GM12878 (cell line): Measurements from ENCODE around the gene SMG6. TPM values are rescaled to one million over a fixed set of nuclear protein-coding genes. Genes with fewer than 3 reads are reported as not detected.

Experiments
- ATAC-seq: fragments of 200-7000 bp; cut with Tn5 transposase; 3 replicates; pipeline ENCODE4 v1.9.1; 2020; ENCODE audit warnings: mild to moderate bottlenecking, moderate library complexity
- BruUV-seq: library from RNA; stranded (reverse); fragments of 400-500 nt; replicated peaks from 2 replicates; lab custom pipeline; 2021; lab: Mats Ljungman, UMichigan
- CTCF ChIA-PET: fragments of 300-600 bp; sonication (Branson Sonifier 250); formaldehyde crosslinking; extraction: SDS; loops from one replicate; lab custom pipeline; 2021; ENCODE audit warnings: inconsistent platforms; lab: Yijun Ruan, JAX
- POLR2A ChIA-PET: fragments of 350-600 bp; formaldehyde crosslinking; extraction: SDS; loops from one replicate; lab custom pipeline; 2021; ENCODE audit warnings: inconsistent platforms; lab: Charles Lee
- RAD21 ChIA-PET: fragments of 300-600 bp; sonication (Branson Sonifier 250); formaldehyde crosslinking; loops from one replicate; lab custom pipeline; 2023; ENCODE audit warnings: antibody characterized with exemption; ENCODE audit not compliant: unreplicated experiment; lab: Charles Lee
- SMC1A ChIA-PET: fragments of 300-600 bp; sonication (Branson Sonifier 250); formaldehyde crosslinking; loops from one replicate; lab custom pipeline; 2023; ENCODE audit not compliant: unreplicated experiment, uncharacterized antibody; lab: Charles Lee
- DNase-seq: peaks from one replicate; pipeline ENCODE4 v3.0.0-alpha.2; 2011; ENCODE audit warnings: low read depth, low spot score
- FAIRE-seq: peaks from 3 replicates; lab custom pipeline; 2011; peaks lifted over from hg19 to GRCh38; lab: Jason Lieb, UNC
- H2AFZ ChIP-seq: 2 replicates; pipeline ENCODE4 v1.6.0; 2011; ENCODE audit warnings: low read depth, low read length, control low read depth; ENCODE audit not compliant: control insufficient read depth
- H3K27ac ChIP-seq: 2 replicates; pipeline ENCODE4 v1.5.1; 2011; ENCODE audit warnings: control low read depth; ENCODE audit not compliant: control insufficient read depth, insufficient read depth
- H3K27me3 ChIP-seq, 2 experiments: replicated peaks in 1 of 2; 2 replicates each; pipeline versions ENCODE4 v1.6.0 to v1.6.1; 2011; ENCODE audit warnings: low read length in 1 of 2; ENCODE audit not compliant: control insufficient read depth in 2 of 2, insufficient read depth in 2 of 2
- H3K36me3 ChIP-seq, 2 experiments: 2 replicates each; pipeline ENCODE4 v1.5.1; 2011; ENCODE audit warnings: low read length in 1 of 2; ENCODE audit not compliant: control insufficient read depth in 2 of 2, insufficient read depth in 2 of 2
- H3K4me1 ChIP-seq: 2 replicates; pipeline ENCODE4 v1.6.1; 2011; ENCODE audit warnings: mild to moderate bottlenecking, low read length, moderate library complexity, mixed read lengths; ENCODE audit not compliant: control insufficient read depth, insufficient read depth
- H3K4me2 ChIP-seq: 2 replicates; pipeline ENCODE4 v1.6.0; 2011; ENCODE audit warnings: control low read depth; ENCODE audit not compliant: control insufficient read depth, insufficient read depth
- H3K4me3 ChIP-seq: fragments of 200-600 bp; sonication (generic); 2 replicates; pipeline ENCODE4 v1.5.1; 2016
- H3K79me2 ChIP-seq: 2 replicates; pipeline ENCODE4 v1.6.0; 2011; ENCODE audit warnings: low read length; ENCODE audit not compliant: control insufficient read depth, insufficient read depth
- H3K9ac ChIP-seq: 2 replicates; pipeline ENCODE4 v1.8.0; 2011; ENCODE audit warnings: low read length, control low read depth, mixed read lengths; ENCODE audit not compliant: control insufficient read depth, insufficient read depth
- H3K9me3 ChIP-seq: replicated peaks from 3 replicates; pipeline ENCODE4 v1.5.1; 2011; ENCODE audit warnings: mild to moderate bottlenecking, low read length; ENCODE audit not compliant: control insufficient read depth, insufficient read depth
- H4K20me1 ChIP-seq: 2 replicates; pipeline ENCODE4 v1.6.0; 2011; ENCODE audit not compliant: control insufficient read depth, insufficient read depth
- CBX3 ChIP-seq: fragments of 200-600 bp; sonication (generic); IDR thresholded peaks from 2 replicates; pipeline ENCODE4 v1.6.1; 2016; ENCODE audit warnings: low read depth, borderline replicate concordance
- E2F4 ChIP-seq: IDR thresholded peaks from 2 replicates; pipeline ENCODE4 v1.6.1; 2012; ENCODE audit warnings: low read depth, low read length, improper control_type of control experiment
- IKZF1 ChIP-seq: fragments of 450-650 bp; conservative IDR thresholded peaks from 2 replicates; pipeline ENCODE4 v1.6.1; 2017; ENCODE audit warnings: antibody characterized with exemption, mild to moderate bottlenecking
- NFXL1 ChIP-seq: fragments of 450-650 bp; IDR thresholded peaks from 2 replicates; pipeline ENCODE4 v1.6.1; 2017; ENCODE audit warnings: antibody characterized with exemption, mild to moderate bottlenecking, borderline replicate concordance
- USF2 ChIP-seq: IDR thresholded peaks from 2 replicates; pipeline ENCODE4 v1.6.1; 2011; ENCODE audit warnings: low read depth, low read length, improper control_type of control experiment, borderline replicate concordance
- ZBTB4 ChIP-seq: fragments of 450-650 bp; formaldehyde crosslinking; IDR thresholded peaks from 2 replicates; pipeline ENCODE4 v1.4.0; 2022; ENCODE audit warnings: mild to moderate bottlenecking, moderate library complexity
- ZNF217 ChIP-seq: fragments of 450-650 bp; IDR thresholded peaks from 2 replicates; pipeline ENCODE4 v1.6.1; 2017; ENCODE audit warnings: antibody characterized with exemption, mild to moderate bottlenecking
- ZNF274 ChIP-seq: IDR thresholded peaks from one replicate; pipeline ENCODE4 v1.8.0; 2011; ENCODE audit not compliant: insufficient read length, insufficient read depth
- WGBS: methylation state at CpG from one replicate; pipeline ENCODE4 v1.1.6; 2016; ENCODE audit warnings: low lambda C conversion rate; ENCODE audit not compliant: insufficient replicate concordance, insufficient coverage; ENCODE audit errors: missing lambda C conversion rate; 5-methylcytosine and 5-hydroxymethylcytosine counted together
- in situ Hi-C: fragments of 300-500 bp; cut with MboI; formaldehyde crosslinking; loops from 9 replicates; pipeline ENCODE4 v1.14.3; 2018; ENCODE audit warnings: mixed read lengths
- intact Hi-C: fragments of 100-400 bp; cut with micrococcal nuclease; formaldehyde crosslinking; loops from one replicate; pipeline ENCODE4 v1.14.2; 2022; ENCODE audit not compliant: unreplicated experiment
- polyA plus RNA-seq, 11 experiments: library from polyadenylated mRNA; depleted of rRNA in 4 of 11; unstranded in 6 of 11; stranded (reverse) in 5 of 11; fragments of >200 nt; fragmentation: Nextera tagmentation in 4 of 11; fragmentation: Illumina TruSeq in 1 of 11; extraction: Ambion mirVana in 4 of 11; extraction: Trizol in 1 of 11; gene quantifications; 1 replicate in 1 of 11; 2 replicates in 10 of 11; pipeline versions ENCODE4 v1.2.1 to v1.2.3, GENCODE V29; 2011 to 2016; ENCODE audit warnings: inconsistent platforms in 2 of 11, missing spikeins in 2 of 11, low read depth in 1 of 11
- total RNA-seq, 4 experiments: library from RNA; depleted of rRNA in 3 of 4; stranded (reverse); fragments of >200 nt in 3 of 4; fragmentation: Illumina TruSeq in 1 of 4; extraction: Trizol in 1 of 4; gene quantifications; 2 replicates each; pipeline versions ENCODE4 v1.2.1 to v1.2.3, GENCODE V29; 2013 to 2021

Gene SMG6
- total and polyA plus RNA-seq, 10 of the 15 experiments (the other 5 are each of a cell fraction or from before 2014, with no cell fraction given) = 0.58 to 28.7 (median 15.7) TPM

GRCh38 chr17:2202996-2203575, 100.5 kb downstream of the SMG6 start:
- no peak overlapping the region for H3K4me3 ChIP-seq
- no peak overlapping the region for H3K4me2 ChIP-seq
- ChIA-PET CTCF (no interaction called here), RAD21 (interaction anchor here (1.3 kb wide), 1 partner anchor 41 kb away, joined by 4 read pairs; no protein-coding TSS in a partner anchor), POLR2A (interaction anchor here (1.3 to 1.6 kb wide), 2 partner anchors 12 to 37 kb away, joined by 3 to 7 read pairs; no protein-coding TSS in a partner anchor), SMC1A (interaction anchor here (0.7 to 3.9 kb wide), 8 partner anchors 11 to 144 kb away, joined by 3 to 16 read pairs (median 5); no protein-coding TSS in a partner anchor)
- H3K27ac ChIP-seq = no peak overlapping the region
- H3K27me3 ChIP-seq = no peaks in the 10 kb centered on the region
- no peaks in the 10 kb centered on the region for H4K20me1 ChIP-seq
- DNase-seq = no peak
- intact Hi-C loops (no loop called here), in situ Hi-C loops (no loop called here)
- no peak overlapping the region for H2AFZ ChIP-seq
- BruUV-seq = no TSS peak
- H3K36me3 ChIP-seq = peaks cover 4 to 11% of the 10 kb centered on the region in 2 experiments
- no peak overlapping the region for H3K9ac ChIP-seq
- FAIRE-seq = no peak
- H3K4me1 ChIP-seq = no peaks in the 10 kb centered on the region
- no peaks in the 10 kb centered on the region for H3K9me3 ChIP-seq
- no peaks in the 10 kb centered on the region; the same call in 1 of the 2 replicates for H3K79me2 ChIP-seq
- 65% methylated on average over 3 of the region's 3 CpGs for WGBS
- TF ChIP-seq ZNF274 = no peak
- no peak for ATAC-seq

GRCh38 chr17:2202302-2202995, 101.1 kb downstream of the SMG6 start:
- ATAC-seq (no peak), FAIRE-seq (no peak), DNase-seq (no peak)
- H3K9me3 ChIP-seq = no peaks in the 10 kb centered on the region
- H3K27ac ChIP-seq = no peak overlapping the region
- no TSS peak for BruUV-seq
- no peaks in the 10 kb centered on the region for H3K79me2 ChIP-seq
- in situ Hi-C loops (no loop called here), intact Hi-C loops (no loop called here)
- CTCF ChIA-PET = no interaction called here
- RAD21 ChIA-PET = no interaction called here
- no peak overlapping the region for H3K4me3 ChIP-seq
- no peak overlapping the region for H2AFZ ChIP-seq
- POLR2A ChIA-PET = interaction anchor here (1.6 kb wide), 1 partner anchor 13 kb away, joined by 7 read pairs; no protein-coding TSS in a partner anchor
- H3K4me1 ChIP-seq = no peaks in the 10 kb centered on the region
- no peak overlapping the region for H3K4me2 ChIP-seq
- WGBS = 84% methylated on average over 5 of the region's 5 CpGs
- SMC1A ChIA-PET = interaction anchor here (1.1 to 3.9 kb wide), 7 partner anchors 12 to 108 kb away, joined by 3 to 16 read pairs (median 5); no protein-coding TSS in a partner anchor
- peaks cover 2 to 6% of the 10 kb centered on the region in 2 experiments for H3K36me3 ChIP-seq
- no peaks in the 10 kb centered on the region for H3K27me3 ChIP-seq
- H3K9ac ChIP-seq = no peak overlapping the region
- no peaks in the 10 kb centered on the region for H4K20me1 ChIP-seq
- TF ChIP-seq ZBTB4 (no peak), CBX3 (no peak), NFXL1 (no peak), E2F4 (no peak), IKZF1 (no peak), USF2 (no peak), ZNF217 (no peak)
